ELR (cell line): ENCODE measurements around the gene PDPK1.

Experiments
- DNase-seq: peaks from one replicate; pipeline ENCODE4 v3.0.0-alpha.2; 2015; ENCODE audit warnings: low read depth

The PDPK1 gene

GRCh38 chr16:2537451-2538379 lies at the start of gene PDPK1:
Gene PDPK1, plus strand, starts transcription at chr16:2538021. Its CDS starts 92 bp downstream, at chr16:2538113.
- peak; percentile 94 for DNase-seq

DNA sequence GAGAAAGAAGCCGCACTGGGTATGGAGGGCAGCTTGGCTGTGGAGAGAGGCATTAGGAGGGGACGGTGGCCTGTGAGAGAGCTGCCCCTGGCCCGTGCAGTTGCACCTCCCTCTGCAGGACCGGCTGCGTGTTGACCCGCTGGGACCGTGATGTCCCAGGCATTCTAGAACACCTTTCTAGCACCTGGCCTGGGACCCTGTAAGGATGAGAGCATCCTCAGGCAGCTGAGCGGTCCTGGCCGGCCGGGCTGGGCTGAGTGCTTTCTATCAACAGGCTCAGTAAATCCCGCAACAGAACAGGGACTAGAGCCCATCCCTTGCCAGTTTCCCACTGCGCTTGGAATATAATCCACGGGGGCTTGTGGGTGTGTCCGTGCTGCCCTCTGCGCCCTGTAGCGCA lies 48.2 kb upstream of the PDPK1 start:
- DNase-seq: no peak

GRCh38 chr16:2490190-2491105 lies 47.4 kb upstream of the PDPK1 start:
- no peak for DNase-seq

- DNase-seq: no peak
Measured at GRCh38 chr16:2492292-2492691, 45.5 kb upstream of the PDPK1 start.

DNA sequence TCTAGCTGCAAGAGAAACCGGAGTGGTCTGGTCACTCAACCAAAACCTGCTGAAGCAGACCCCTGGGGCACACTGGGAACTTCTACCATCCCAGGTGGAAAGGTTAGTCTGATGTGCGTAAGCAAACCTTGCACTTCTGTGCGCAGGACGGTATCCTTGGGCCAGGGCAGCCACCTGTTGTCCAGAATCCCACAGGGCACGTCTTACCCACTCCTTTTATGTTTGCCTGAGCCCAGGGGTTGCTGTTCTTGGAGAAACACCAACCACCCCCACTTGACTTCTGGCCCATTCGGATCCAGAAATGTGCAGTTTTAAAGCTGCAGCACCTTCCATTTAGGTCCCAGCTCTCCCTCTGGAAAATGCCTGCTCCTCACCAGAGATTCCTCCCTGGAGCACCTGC lies 44.2 kb upstream of the PDPK1 start:
- DNase-seq: no peak

- no peak for DNase-seq
Measured at GRCh38 chr16:2494616-2495015, 43.2 kb upstream of the PDPK1 start.

DNA sequence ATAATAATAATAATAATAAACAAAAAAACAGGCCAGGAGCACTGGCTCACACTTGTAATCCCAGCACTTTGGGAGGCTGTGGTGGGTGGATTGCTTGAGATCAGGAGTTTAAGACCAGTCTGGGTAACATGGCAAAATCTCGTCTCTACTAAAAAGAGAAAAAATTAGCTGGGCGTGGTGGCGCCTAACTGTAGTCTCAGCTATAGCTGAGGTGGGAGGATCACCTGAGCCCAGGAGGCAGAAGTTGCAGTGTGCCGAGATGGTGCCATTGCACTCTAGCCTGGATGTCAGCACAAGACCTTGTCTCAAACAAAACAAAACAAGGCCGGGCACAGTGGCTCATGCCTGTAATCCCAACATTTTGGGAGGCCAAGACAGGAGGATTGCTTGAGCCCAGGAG lies 42.8 kb upstream of the PDPK1 start:
- DNase-seq: no peak

- DNase-seq: no peak
Measured at GRCh38 chr16:2496223-2497115, 41.4 kb upstream of the PDPK1 start.

DNA sequence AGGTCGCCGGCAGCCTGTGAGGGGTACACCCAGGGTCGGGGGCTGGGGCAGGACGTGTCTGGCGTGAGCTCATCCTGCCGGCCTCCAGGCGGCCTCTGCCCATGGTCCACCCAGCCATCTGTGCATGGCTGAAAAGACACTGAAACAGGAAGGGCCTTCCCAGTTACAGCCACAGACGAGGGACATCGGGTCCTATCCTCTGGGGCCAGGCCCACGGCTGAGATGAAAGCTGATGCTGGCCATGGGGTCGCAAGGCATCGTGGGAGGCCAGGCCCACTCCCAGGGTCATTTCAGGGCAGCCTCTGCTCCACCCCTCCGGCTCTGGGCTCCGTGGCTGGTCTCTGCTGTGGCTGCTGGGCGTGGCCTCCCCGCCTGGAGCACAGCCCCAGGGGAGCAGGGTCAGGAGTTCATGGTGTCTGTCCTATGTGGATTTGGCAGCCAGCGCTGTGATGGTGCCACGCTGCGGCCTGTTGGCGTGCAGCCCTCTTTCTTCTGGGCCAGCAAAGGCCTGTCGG lies 40.6 kb upstream of the PDPK1 start:
- no peak for DNase-seq

DNA sequence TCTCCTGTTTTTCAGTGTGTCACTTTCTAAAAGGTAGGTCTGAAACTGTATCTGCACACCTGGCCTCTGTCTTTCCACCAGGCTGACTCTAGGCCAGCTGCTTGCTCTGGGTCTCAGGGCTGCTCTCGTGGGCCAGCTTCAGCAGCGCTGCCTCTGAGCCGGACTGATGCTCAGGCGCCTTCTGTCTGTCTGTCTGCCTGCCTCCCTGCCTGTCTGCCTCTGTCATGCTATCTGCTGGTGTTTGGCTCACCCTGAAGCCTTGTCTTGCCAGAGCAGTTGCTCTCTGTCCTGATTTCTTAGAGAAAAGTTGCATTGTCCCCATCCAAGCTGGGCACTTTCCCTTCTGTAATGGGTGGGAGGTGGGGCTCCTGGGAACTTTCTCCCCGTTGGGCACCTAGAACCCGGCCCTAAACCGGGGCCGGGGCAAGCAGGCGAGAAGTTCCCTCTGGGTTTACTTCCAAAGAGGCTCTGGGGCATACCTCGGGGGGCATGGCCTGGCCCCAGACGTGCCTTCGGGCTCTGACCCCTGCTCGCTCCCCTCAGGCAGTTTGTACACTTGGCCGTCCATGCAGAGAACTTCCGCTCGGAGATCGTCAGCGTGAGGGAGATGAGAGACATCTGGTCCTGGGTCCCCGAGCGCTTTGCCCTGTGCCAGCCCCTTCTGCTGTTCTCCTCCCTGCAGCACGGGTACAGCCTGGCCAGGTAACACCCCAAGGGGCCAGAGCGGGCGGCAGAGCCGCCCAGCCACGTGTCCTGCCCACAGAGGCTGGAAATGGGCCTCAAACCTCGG lies 39.9 kb upstream of the PDPK1 start:
- DNase-seq: no peak

GRCh38 chr16:2498531-2499253 lies 39.1 kb upstream of the PDPK1 start:
- no peak for DNase-seq

DNA sequence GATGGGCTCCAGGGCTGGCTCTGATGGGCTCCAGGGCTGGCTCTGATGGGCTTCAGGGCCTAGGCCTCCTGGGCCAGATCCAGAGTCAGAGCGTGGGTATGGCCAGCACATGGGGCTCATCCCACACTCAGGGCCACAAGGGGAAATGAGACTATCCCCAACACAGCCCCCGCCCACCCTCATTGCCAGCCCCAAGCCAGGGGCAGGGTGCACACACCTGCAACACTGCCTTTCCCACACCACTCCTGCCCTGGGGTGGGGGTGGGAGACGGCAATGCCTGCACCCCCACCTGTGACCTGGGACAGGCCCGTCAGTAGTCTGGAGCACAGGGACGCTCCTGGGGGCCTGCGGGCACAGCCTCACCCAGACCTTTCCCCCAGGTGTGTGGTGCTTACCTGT lies 38.4 kb upstream of the PDPK1 start:
- no peak for DNase-seq

DNA sequence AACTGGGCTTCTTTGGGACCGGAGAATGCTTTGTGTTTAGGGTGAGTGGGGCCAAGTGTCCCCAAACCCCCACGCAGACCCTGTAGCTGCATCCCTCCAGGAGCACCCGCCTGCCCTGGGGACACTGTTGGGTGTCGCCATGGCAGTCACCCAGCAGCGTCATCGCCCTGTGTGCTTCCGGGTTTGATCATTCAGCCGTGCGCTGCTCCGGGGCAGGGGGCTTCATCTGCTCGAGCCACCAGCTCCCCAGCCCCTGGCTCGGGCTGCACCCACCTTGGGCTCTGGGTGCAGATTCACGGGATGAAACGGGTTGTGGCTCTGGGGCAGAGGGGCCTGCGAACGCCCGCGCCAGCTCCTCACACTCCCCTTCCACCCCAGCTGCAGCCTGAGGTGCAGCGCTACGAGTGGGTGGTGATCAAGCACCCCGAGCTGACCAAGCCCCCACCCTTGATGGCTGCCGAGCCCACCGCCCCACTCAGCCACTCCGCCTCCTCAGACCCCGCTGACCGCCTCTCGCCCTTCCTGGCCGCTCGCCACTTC lies 37.9 kb upstream of the PDPK1 start:
- no peak for DNase-seq

GRCh38 chr16:2500430-2500917 lies 37.3 kb upstream of the PDPK1 start:
- no peak for DNase-seq

- peak; percentile 70 for DNase-seq
Measured at GRCh38 chr16:2500918-2501750, 36.7 kb upstream of the PDPK1 start.

- DNase-seq: no peak
Measured at GRCh38 chr16:2501946-2502895, 35.6 kb upstream of the PDPK1 start.

- DNase-seq: no peak
Measured at GRCh38 chr16:2505695-2506094, 32.1 kb upstream of the PDPK1 start.
